HG03045 (cell line): Measurements from ENCODE around the gene ZBTB8A.
A peak's percentile ranks its signal among the peaks of the same experiment; 100 is the strongest.

ENCODE experiments used
- ATAC-seq: cut with Tn5 transposase; IDR thresholded peaks from one replicate; pipeline ENCODE4 v1.9.1; 2021; ENCODE audit warnings: mild to moderate bottlenecking, moderate library complexity; ENCODE audit not compliant: unreplicated experiment

The ZBTB8A gene

DNA sequence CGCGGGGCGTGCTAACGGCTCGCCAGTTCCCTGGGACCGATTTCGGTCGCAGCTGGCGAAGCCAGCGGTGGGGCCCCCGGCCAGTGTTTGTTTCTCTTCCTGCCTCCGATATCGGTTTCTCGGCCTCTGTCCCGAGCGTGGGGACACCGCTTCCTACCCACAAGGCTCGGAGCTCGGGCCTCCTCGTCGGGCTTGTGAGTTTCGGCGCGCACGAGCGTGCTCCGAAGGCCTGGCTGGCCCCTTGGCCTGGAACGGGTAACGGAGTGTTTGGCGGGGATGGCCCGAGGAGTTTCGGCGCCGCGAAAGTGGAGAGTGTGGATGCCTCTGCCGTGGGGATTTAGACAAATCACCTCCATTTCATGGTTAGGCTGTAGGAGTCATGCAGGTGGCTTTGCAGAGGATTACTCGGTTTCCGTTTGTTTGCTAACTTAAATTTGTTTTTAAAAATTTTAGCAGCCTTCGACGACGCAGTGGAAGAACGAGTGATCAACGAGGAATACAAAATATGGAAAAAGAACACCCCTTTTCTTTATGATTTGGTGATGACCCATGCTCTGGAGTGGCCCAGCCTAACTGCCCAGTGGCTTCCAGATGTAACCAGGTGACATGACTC, 112.3 kb downstream of the ZBTB8A start:
- peak; percentile 35 for ATAC-seq

DNA sequence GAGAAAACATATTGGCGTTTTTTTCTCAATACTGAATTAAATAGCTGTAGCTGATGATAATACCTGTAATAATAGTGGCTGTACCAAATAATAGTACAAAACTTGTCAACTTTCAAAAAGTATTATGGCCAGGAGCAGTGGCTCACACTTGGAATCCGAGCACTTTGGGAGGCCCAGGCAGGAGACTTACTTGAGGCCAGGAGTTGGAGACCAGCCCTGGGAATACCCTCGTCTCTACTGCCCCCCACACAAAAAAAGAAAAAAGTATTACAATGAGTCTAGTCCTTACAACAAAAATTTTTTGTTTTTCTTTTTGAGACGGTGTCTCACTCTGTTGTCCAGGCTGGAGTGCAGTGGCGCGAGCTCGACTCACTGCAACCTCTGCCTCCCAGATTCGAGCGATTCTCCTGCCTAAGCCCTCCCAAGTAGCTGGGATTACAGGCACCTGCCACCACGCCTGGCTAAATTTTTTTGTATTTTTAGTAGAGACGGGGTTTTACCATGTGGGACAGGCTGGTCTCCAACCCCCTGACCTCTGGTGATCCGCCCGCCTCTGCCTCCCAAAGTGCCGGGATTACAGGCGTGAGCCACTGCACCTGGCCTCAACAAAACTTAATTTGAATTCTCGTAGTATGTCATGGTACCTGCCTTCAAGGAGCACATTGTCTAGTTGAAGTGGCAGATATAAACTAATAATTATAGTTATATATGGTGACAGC, 113.2 kb downstream of the ZBTB8A start:
- no peak for ATAC-seq
